Natural killer cell (primary cell): ENCODE data around the gene FLOT1. TPM values are rescaled to one million over a fixed set of nuclear protein-coding genes. Genes with fewer than 3 reads are reported as not detected.

Experiments
- ATAC-seq, 3 donors: fragments of 150-1000 bp in 2 of 3; fragments of 200-7000 bp in 1 of 3; cut with Tn5 transposase; 1 replicate in 1 of 3; 2 replicates in 2 of 3; pipeline ENCODE4 v1.10.0; 2021; ENCODE audit warnings: mild to moderate bottlenecking in 2 of 3, moderate library complexity in 2 of 3
- DNase-seq, 2 donors: peaks; one replicate each; pipeline versions ENCODE4 v3.0.0 to v3.0.0-alpha.2; 2013 to 2021; ENCODE audit warnings: mixed read lengths in 1 of 2
- H3K27ac ChIP-seq: one replicate; pipeline ENCODE4 v1.5.1; 2013; ENCODE audit warnings: mild to moderate bottlenecking, low read length
- H3K27me3 ChIP-seq: one replicate; pipeline ENCODE4 v1.6.1; 2013; ENCODE audit warnings: low read length; ENCODE audit not compliant: control insufficient read depth, insufficient read depth
- H3K36me3 ChIP-seq: one replicate; pipeline ENCODE4 v1.6.1; 2013; ENCODE audit warnings: low read length; ENCODE audit not compliant: control insufficient read depth, insufficient read depth
- H3K4me1 ChIP-seq: one replicate; pipeline ENCODE4 v1.6.1; 2013; ENCODE audit warnings: low read length; ENCODE audit not compliant: control insufficient read depth, insufficient read depth
- H3K4me3 ChIP-seq: one replicate; pipeline ENCODE4 v1.5.1; 2013; ENCODE audit warnings: low read length
- H3K9me3 ChIP-seq: one replicate; pipeline ENCODE4 v1.6.1; 2013; ENCODE audit warnings: low read length; ENCODE audit not compliant: control insufficient read depth, insufficient read depth
- H3K27ac Mint-ChIP-seq, 2 donors: one replicate each; pipeline ENCODE4 v1.8.0; 2022; ENCODE audit warnings: mild to moderate bottlenecking in 2 of 2, mixed read lengths in 2 of 2, moderate library complexity in 1 of 2
- H3K27me3 Mint-ChIP-seq, 2 donors: one replicate each; pipeline ENCODE4 v1.8.0; 2022; ENCODE audit warnings: low read depth in 2 of 2, mixed read lengths in 2 of 2
- H3K36me3 Mint-ChIP-seq: one replicate; pipeline ENCODE4 v1.8.0; 2022; ENCODE audit warnings: mixed read lengths
- H3K4me1 Mint-ChIP-seq, 2 donors: one replicate each; pipeline ENCODE4 v1.8.0; 2022; ENCODE audit warnings: mixed read lengths in 2 of 2
- H3K4me3 Mint-ChIP-seq: one replicate; pipeline ENCODE4 v1.8.0; 2022; ENCODE audit warnings: mild to moderate bottlenecking, moderate library complexity, mixed read lengths
- H3K9me3 Mint-ChIP-seq, 2 donors: one replicate each; pipeline ENCODE4 v1.8.0; 2022; ENCODE audit warnings: mixed read lengths in 2 of 2
- WGBS: methylation state at CpG from one replicate; pipeline ENCODE4 v1.1.7; 2013; ENCODE audit warnings: missing lambda C conversion rate; ENCODE audit not compliant: insufficient coverage; 5-methylcytosine and 5-hydroxymethylcytosine counted together
- intact Hi-C: fragments of 100-400 bp; cut with micrococcal nuclease; formaldehyde crosslinking; loops from one replicate; pipeline ENCODE4 v1.14.2; 2022
- total RNA-seq, 4 donors: library from RNA; stranded (reverse); fragments of 120-200 nt in 1 of 4; gene quantifications; one replicate each; pipeline versions ENCODE4 v1.2.3 to v1.2.4, GENCODE V29; 2013 to 2022
- TF ChIP-seq, protein P1 (sequence below): fragments of 200-600 bp; IDR thresholded peaks from one replicate; pipeline ENCODE4 v1.8.0; 2022; ENCODE audit warnings: antibody characterized with exemption

The FLOT1 gene
- total RNA-seq, 3 donors from 2014 or later (not counting 1 experiment from before 2014, with no cell fraction given): 73.1 to 113 (median 94.2) TPM

DNA sequence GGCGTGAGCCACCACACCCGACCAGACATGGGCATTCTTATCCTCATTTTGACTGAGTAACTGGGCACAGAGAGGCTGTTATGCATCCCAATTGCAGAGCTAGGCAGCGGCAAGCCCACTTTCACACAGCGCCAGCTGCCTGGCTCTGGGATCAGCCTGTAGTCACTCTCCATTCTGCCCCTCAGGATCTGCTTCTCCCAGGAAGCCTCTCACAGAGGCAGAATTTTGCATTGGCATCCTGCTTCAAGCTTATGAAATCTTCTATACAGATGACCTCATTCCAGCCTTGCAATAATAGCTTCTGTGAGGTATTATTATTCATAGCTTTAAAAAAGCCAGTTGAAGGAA, 38.9 kb upstream of the FLOT1 start:
- Histone ChIP-seq H3K27ac (no peak overlapping the region), H3K9me3 (no peaks in the 10 kb centered on the region), H3K36me3 (no peaks in the 10 kb centered on the region), H3K4me1 (peaks cover 12% of the 10 kb centered on the region), H3K4me3 (no peak overlapping the region), H3K27me3 (no peaks in the 10 kb centered on the region)
- ATAC-seq (no peak), DNase-seq (no peak)
- TF ChIP-seq, protein P1, sequence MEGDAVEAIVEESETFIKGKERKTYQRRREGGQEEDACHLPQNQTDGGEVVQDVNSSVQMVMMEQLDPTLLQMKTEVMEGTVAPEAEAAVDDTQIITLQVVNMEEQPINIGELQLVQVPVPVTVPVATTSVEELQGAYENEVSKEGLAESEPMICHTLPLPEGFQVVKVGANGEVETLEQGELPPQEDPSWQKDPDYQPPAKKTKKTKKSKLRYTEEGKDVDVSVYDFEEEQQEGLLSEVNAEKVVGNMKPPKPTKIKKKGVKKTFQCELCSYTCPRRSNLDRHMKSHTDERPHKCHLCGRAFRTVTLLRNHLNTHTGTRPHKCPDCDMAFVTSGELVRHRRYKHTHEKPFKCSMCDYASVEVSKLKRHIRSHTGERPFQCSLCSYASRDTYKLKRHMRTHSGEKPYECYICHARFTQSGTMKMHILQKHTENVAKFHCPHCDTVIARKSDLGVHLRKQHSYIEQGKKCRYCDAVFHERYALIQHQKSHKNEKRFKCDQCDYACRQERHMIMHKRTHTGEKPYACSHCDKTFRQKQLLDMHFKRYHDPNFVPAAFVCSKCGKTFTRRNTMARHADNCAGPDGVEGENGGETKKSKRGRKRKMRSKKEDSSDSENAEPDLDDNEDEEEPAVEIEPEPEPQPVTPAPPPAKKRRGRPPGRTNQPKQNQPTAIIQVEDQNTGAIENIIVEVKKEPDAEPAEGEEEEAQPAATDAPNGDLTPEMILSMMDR: no peak
- Mint-ChIP-seq H3K4me1 (peaks cover 17 to 19% of the 10 kb centered on the region in 2 donors), H3K4me3 (no peak overlapping the region), H3K27me3 (peaks cover 0 to 10% of the 10 kb centered on the region in 2 donors), H3K36me3 (no peaks in the 10 kb centered on the region), H3K9me3 (no peaks in the 10 kb centered on the region), H3K27ac (no peak overlapping the region)
- 80% methylated on average over 4 of the region's 4 CpGs for WGBS
- intact Hi-C loops: no loop called here

DNA sequence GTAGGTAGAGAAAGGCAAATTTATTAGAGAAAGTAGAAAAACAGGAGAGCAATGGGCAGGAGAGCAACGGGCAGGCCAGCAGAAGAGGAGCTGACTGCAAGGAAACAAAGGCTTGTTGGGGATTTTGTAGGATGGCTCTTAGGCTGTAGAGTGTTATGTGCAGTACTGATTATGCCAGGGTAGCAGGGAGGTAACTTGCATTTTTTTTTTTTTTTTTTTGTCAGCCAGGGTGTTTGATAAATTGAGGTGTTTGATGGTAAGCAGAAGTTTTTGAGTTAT, 38.1 kb upstream of the FLOT1 start:
- intact Hi-C loops: no loop called here
- Histone ChIP-seq H3K27me3 (no peaks in the 10 kb centered on the region), H3K4me1 (peaks cover 12% of the 10 kb centered on the region), H3K36me3 (no peaks in the 10 kb centered on the region), H3K27ac (no peak overlapping the region), H3K9me3 (no peaks in the 10 kb centered on the region), H3K4me3 (no peak overlapping the region)
- Mint-ChIP-seq H3K4me3 (no peak overlapping the region), H3K27me3 (peaks cover 0 to 10% of the 10 kb centered on the region in 2 donors), H3K27ac (no peak overlapping the region), H3K36me3 (no peaks in the 10 kb centered on the region), H3K4me1 (peaks cover 12 to 14% of the 10 kb centered on the region in 2 donors), H3K9me3 (no peaks in the 10 kb centered on the region)
- 89% methylated on average over 1 of the region's 1 CpG for WGBS
- DNase-seq (no peak), ATAC-seq (no peak)
- TF ChIP-seq, protein P1: no peak

DNA sequence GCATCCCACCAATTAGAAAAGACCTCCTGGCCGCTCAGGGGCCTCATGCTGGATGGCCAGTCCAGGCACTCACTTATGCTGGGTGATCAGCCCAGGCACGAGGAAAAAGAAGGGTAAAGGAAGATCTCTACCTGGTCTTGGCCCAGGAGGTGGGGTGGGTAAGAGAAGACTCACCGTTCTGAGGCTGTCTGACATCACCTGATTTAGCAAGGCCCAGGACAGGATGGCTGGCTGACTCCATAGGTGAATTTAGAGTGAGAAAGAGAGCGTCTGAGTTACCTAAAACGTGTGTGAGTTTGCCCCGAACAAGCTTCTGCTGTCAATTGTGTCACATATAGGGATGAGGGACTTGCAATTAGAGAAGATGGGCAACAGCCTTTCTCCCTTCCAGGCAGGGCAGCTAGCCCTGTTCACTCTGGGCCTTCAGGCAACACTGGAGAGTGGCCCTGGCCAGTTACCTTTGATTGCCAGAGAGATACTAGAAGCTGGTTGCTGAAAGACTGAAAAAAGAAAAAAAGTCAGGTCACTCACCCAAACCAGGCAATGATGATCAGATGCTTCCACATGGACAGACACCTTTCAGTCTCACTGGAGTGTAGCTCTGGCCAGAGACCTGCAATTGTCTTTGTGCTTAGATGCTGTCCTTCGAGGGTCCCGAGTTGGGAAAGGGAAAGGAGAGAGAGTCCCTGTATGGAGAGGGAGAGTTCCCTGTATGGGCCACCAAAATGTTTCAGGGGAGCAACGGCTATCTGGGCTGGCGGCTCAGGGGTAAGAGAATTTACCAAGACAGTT, 37.6 kb upstream of the FLOT1 start:
- Histone ChIP-seq H3K4me1 (peaks cover 12% of the 10 kb centered on the region), H3K27me3 (no peaks in the 10 kb centered on the region), H3K9me3 (no peaks in the 10 kb centered on the region), H3K27ac (no peak overlapping the region), H3K36me3 (no peaks in the 10 kb centered on the region), H3K4me3 (no peak overlapping the region)
- no peak for ATAC-seq
- peaks cover 7 to 9% of the 10 kb centered on the region in 2 donors for H3K4me1 Mint-ChIP-seq
- WGBS: 81% methylated on average over 10 of the region's 10 CpGs
- TF ChIP-seq, protein P1: no peak
- no peaks in the 10 kb centered on the region for H3K36me3 Mint-ChIP-seq
- DNase-seq: no peak
- H3K4me3 Mint-ChIP-seq: no peak overlapping the region
- H3K9me3 Mint-ChIP-seq: no peaks in the 10 kb centered on the region
- intact Hi-C loops: no loop called here
- H3K27me3 Mint-ChIP-seq: peaks cover 0 to 10% of the 10 kb centered on the region in 2 donors
- H3K27ac Mint-ChIP-seq: no peak overlapping the region
